GM18526 (cell line): ENCODE results near the gene F2RL2.

Source experiments
- POLR2A ChIP-seq: IDR thresholded peaks from 3 replicates; pipeline ENCODE4 v1.6.1; 2011; ENCODE audit not compliant: insufficient read length; ENCODE audit errors: extremely low read depth

The F2RL2 gene

GRCh38 chr5:76579166-76579937, 43.9 kb downstream of the F2RL2 start:
- TF ChIP-seq POLR2A = no peak

- TF ChIP-seq POLR2A = no peak
Measured at GRCh38 chr5:76576996-76577395, 46.2 kb downstream of the F2RL2 start.

- TF ChIP-seq POLR2A = no peak
Measured at GRCh38 chr5:76576450-76576849, 46.8 kb downstream of the F2RL2 start.

GRCh38 chr5:76571559-76571958, 51.6 kb downstream of the F2RL2 start:
- TF ChIP-seq POLR2A = no peak

GRCh38 chr5:76570153-76570552, 53.0 kb downstream of the F2RL2 start:
- TF ChIP-seq POLR2A = no peak
